CD14-positive monocyte (primary cell): ENCODE results near the gene POTEG. TPM values are rescaled to one million over a fixed set of nuclear protein-coding genes. Genes with fewer than 3 reads are reported as not detected.
"Not testable (repeated sequence)": the region's sequence is repeated elsewhere in the genome, so short reads cannot be mapped to it uniquely, and the experiment has no call there.

Experiments
- DNase-seq, 3 donors: peaks; one replicate each; pipeline ENCODE4 v3.0.0-alpha.2; 2011 to 2022
- H2AFZ ChIP-seq: 2 replicates; pipeline ENCODE4 v1.6.0; 2012; ENCODE audit warnings: mild to moderate bottlenecking, low read depth, low read length, inconsistent platforms; ENCODE audit not compliant: insufficient read depth, poor library complexity, severe bottlenecking
- H3K27ac ChIP-seq, 2 donors: 1 replicate in 1 of 2; 2 replicates in 1 of 2; pipeline ENCODE4 v1.5.1; 2012 to 2013; ENCODE audit warnings: low read length in 2 of 2, control low read depth in 1 of 2, inconsistent platforms in 1 of 2, low read depth in 1 of 2, mild to moderate bottlenecking in 1 of 2
- H3K27me3 ChIP-seq, 2 donors: one replicate each; pipeline versions ENCODE4 v1.6.0 to v1.6.1; 2011 to 2013; ENCODE audit warnings: low read length in 2 of 2; ENCODE audit not compliant: control insufficient read depth in 2 of 2, insufficient read depth in 2 of 2
- H3K36me3 ChIP-seq, 2 donors: replicated peaks in 1 of 2; 1 replicate in 1 of 2; 2 replicates in 1 of 2; pipeline versions ENCODE4 v1.5.1 to v1.6.1; 2012 to 2013; ENCODE audit warnings: low read length in 2 of 2, control low read depth in 1 of 2, inconsistent platforms in 1 of 2, mild to moderate bottlenecking in 1 of 2; ENCODE audit not compliant: insufficient read depth in 2 of 2, control insufficient read depth in 1 of 2
- H3K4me1 ChIP-seq, 2 donors: 1 replicate in 1 of 2; 2 replicates in 1 of 2; pipeline versions ENCODE4 v1.5.1 to v1.6.1; 2012 to 2013; ENCODE audit warnings: low read length in 2 of 2, control low read depth in 1 of 2, inconsistent platforms in 1 of 2, mild to moderate bottlenecking in 1 of 2, moderate library complexity in 1 of 2; ENCODE audit not compliant: insufficient read depth in 2 of 2, control insufficient read depth in 1 of 2
- H3K4me2 ChIP-seq: replicated peaks from 2 replicates; pipeline ENCODE3; 2012; ENCODE audit warnings: low read length, moderate library complexity, mild to moderate bottlenecking; ENCODE audit not compliant: poor library complexity, severe bottlenecking; ENCODE audit errors: extremely low read depth
- H3K4me3 ChIP-seq, 3 experiments: fragments of 200-600 bp in 1 of 3; sonication (generic) in 1 of 3; replicated peaks in 1 of 3; 1 replicate in 2 of 3; 2 replicates in 1 of 3; pipeline ENCODE4 v1.5.1; 2011 to 2013; ENCODE audit warnings: low read length in 3 of 3, mild to moderate bottlenecking in 3 of 3, control low read depth in 2 of 3, low read depth in 2 of 3, inconsistent platforms in 1 of 3, moderate library complexity in 1 of 3
- H3K79me2 ChIP-seq: 2 replicates; pipeline ENCODE4 v1.6.0; 2012; ENCODE audit warnings: mild to moderate bottlenecking, control low read depth, inconsistent platforms, low read length, moderate library complexity; ENCODE audit not compliant: insufficient read depth
- H3K9ac ChIP-seq: 2 replicates; pipeline ENCODE4 v1.6.0; 2017; ENCODE audit warnings: low read length, mild to moderate bottlenecking; ENCODE audit not compliant: insufficient read depth, poor library complexity, severe bottlenecking
- H3K9me3 ChIP-seq, 2 donors: replicated peaks in 1 of 2; 1 replicate in 1 of 2; 2 replicates in 1 of 2; pipeline versions ENCODE4 v1.5.1 to v1.6.1; 2012 to 2013; ENCODE audit warnings: low read length in 2 of 2, control low read depth in 1 of 2; ENCODE audit not compliant: control insufficient read depth in 1 of 2, insufficient read depth in 1 of 2
- H4K20me1 ChIP-seq: 2 replicates; pipeline ENCODE4 v1.6.0; 2012; ENCODE audit warnings: mild to moderate bottlenecking, low read length, control low read depth, moderate library complexity; ENCODE audit not compliant: insufficient read depth
- H3K27ac Mint-ChIP-seq, 7 donors: one replicate each; pipeline ENCODE4 v1.8.0; 2020; ENCODE audit warnings: mild to moderate bottlenecking in 7 of 7, mixed read lengths in 7 of 7, moderate library complexity in 6 of 7, inconsistent platforms in 2 of 7
- H3K27me3 Mint-ChIP-seq, 3 donors: one replicate each; pipeline ENCODE4 v1.8.0; 2021 to 2022; ENCODE audit warnings: low read depth in 3 of 3, mild to moderate bottlenecking in 3 of 3, mixed read lengths in 3 of 3, moderate library complexity in 3 of 3, inconsistent platforms in 1 of 3
- H3K36me3 Mint-ChIP-seq, 2 donors: one replicate each; pipeline ENCODE4 v1.8.0; 2020; ENCODE audit warnings: mixed read lengths in 2 of 2, inconsistent platforms in 1 of 2, mild to moderate bottlenecking in 1 of 2
- H3K4me1 Mint-ChIP-seq: one replicate; pipeline ENCODE4 v1.8.0; 2020; ENCODE audit warnings: mild to moderate bottlenecking, mixed read lengths
- H3K4me3 Mint-ChIP-seq, 2 donors: one replicate each; pipeline ENCODE4 v1.8.0; 2020; ENCODE audit warnings: mild to moderate bottlenecking in 2 of 2, mixed read lengths in 2 of 2, moderate library complexity in 1 of 2
- H3K9me3 Mint-ChIP-seq, 7 donors: one replicate each; pipeline ENCODE4 v1.8.0; 2020 to 2022; ENCODE audit warnings: mixed read lengths in 7 of 7, mild to moderate bottlenecking in 6 of 7, moderate library complexity in 6 of 7, inconsistent platforms in 2 of 7
- WGBS: methylation state at CpG from one replicate; pipeline ENCODE4 v1.1.5; 2013; ENCODE audit warnings: missing lambda C conversion rate; ENCODE audit not compliant: insufficient coverage; 5-methylcytosine and 5-hydroxymethylcytosine counted together
- intact Hi-C, 2 donors: fragments of 100-400 bp; cut with micrococcal nuclease; formaldehyde crosslinking; loops; one replicate each; pipeline versions ENCODE4 v1.15.0 to v1.15.1; 2023
- polyA plus RNA-seq, 3 donors: library from polyadenylated mRNA; depleted of rRNA in 1 of 3; unstranded in 2 of 3; stranded (reverse) in 1 of 3; fragments of 300-500 nt in 2 of 3; fragments of >200 nt in 1 of 3; fragmentation: Illumina TruSeq in 2 of 3; gene quantifications; 1 replicate in 2 of 3; 2 replicates in 1 of 3; pipeline ENCODE4 v1.2.3, GENCODE V29; 2012 to 2021

Gene POTEG
- polyA plus RNA-seq, 3 donors = not detected

- H3K36me3 ChIP-seq, intact Hi-C loops, H3K4me2 ChIP-seq, H4K20me1 ChIP-seq, H3K4me1 Mint-ChIP-seq, H3K27me3 Mint-ChIP-seq, H3K4me1 ChIP-seq, H3K4me3 ChIP-seq, DNase-seq, H3K27ac Mint-ChIP-seq, H3K36me3 Mint-ChIP-seq, H3K9me3 ChIP-seq, H2AFZ ChIP-seq, H3K4me3 Mint-ChIP-seq, H3K27me3 ChIP-seq, H3K9ac ChIP-seq, H3K27ac ChIP-seq, H3K79me2 ChIP-seq: not testable (repeated sequence)
- peaks cover 5 to 13% (median 6%) of the 10 kb centered on the region in 7 donors for H3K9me3 Mint-ChIP-seq
- 80% methylated on average over 1 of the region's 16 CpGs for WGBS
Measured at GRCh38 chr14:19371767-19372166, 62.4 kb downstream of the POTEG start.

GRCh38 chr14:19362803-19363202 lies 71.3 kb downstream of the POTEG start:
- H3K27ac Mint-ChIP-seq, intact Hi-C loops, H3K27me3 ChIP-seq, H3K36me3 Mint-ChIP-seq, H3K4me1 Mint-ChIP-seq, H3K79me2 ChIP-seq, H2AFZ ChIP-seq, H3K9me3 ChIP-seq, H3K36me3 ChIP-seq, H4K20me1 ChIP-seq, H3K4me3 ChIP-seq, H3K4me2 ChIP-seq, H3K4me1 ChIP-seq, H3K27ac ChIP-seq, H3K9ac ChIP-seq, DNase-seq, H3K27me3 Mint-ChIP-seq, H3K9me3 Mint-ChIP-seq, H3K4me3 Mint-ChIP-seq: not testable (repeated sequence)
- WGBS = no CpG with 5 or more reads among the region's 16 CpGs

DNA sequence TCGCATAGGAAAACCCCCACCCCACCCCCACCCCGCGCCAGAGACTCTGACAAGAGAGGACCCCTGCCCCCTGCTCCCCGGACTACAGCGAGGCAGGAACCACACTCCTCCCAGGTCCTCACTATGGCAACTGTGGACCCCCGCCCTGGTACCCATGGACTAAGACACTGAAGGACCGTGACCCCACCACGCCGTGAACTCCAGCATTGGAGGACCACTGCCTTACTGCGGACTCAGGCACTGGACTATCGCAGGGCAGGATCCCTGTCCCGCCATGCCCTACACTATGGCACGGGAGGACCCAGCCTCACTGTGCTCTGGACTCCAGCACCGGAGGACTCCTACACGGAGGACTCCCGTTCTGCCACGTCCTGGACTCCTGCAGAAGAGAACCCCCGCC lies 71.8 kb downstream of the POTEG start:
- H3K9me3 Mint-ChIP-seq, H3K27me3 Mint-ChIP-seq, H3K4me3 Mint-ChIP-seq, H3K4me3 ChIP-seq, DNase-seq, H3K27ac ChIP-seq, H4K20me1 ChIP-seq, H2AFZ ChIP-seq, H3K79me2 ChIP-seq, H3K4me1 ChIP-seq, H3K36me3 Mint-ChIP-seq, H3K27ac Mint-ChIP-seq, H3K4me2 ChIP-seq, H3K27me3 ChIP-seq, intact Hi-C loops, H3K4me1 Mint-ChIP-seq, H3K9ac ChIP-seq, H3K36me3 ChIP-seq, H3K9me3 ChIP-seq: not testable (repeated sequence)
- WGBS = 100% methylated on average over 1 of the region's 18 CpGs

GRCh38 chr14:19361636-19362253 lies 72.4 kb downstream of the POTEG start:
- H3K4me3 Mint-ChIP-seq, H3K36me3 ChIP-seq, H3K27ac ChIP-seq, H3K79me2 ChIP-seq, H2AFZ ChIP-seq, H3K4me1 Mint-ChIP-seq, H3K9ac ChIP-seq, H3K27me3 Mint-ChIP-seq, H4K20me1 ChIP-seq, H3K4me1 ChIP-seq, H3K4me2 ChIP-seq, H3K9me3 ChIP-seq, H3K9me3 Mint-ChIP-seq, H3K36me3 Mint-ChIP-seq, H3K4me3 ChIP-seq, H3K27ac Mint-ChIP-seq, intact Hi-C loops, DNase-seq, H3K27me3 ChIP-seq: not testable (repeated sequence)
- no CpG with 5 or more reads among the region's 38 CpGs for WGBS
